GM13977 (cell line): Measurements from ENCODE around the gene MTA1.

Experiments
- DNase-seq: peaks from one replicate; pipeline ENCODE4 v3.0.0; 2012; ENCODE audit warnings: low spot score
- in situ Hi-C: fragments of 300-500 bp; cut with MboI; formaldehyde crosslinking; loops from one replicate; pipeline ENCODE4 v1.12.0; 2022; ENCODE audit warnings: low sequenced_read_pairs, low pct_unique_long_range_greater_than_20kb, mixed read lengths, inconsistent platforms; ENCODE audit not compliant: unreplicated experiment
- TF ChIP-seq, protein P1 (sequence below): IDR thresholded peaks from 2 replicates; pipeline ENCODE4 v1.5.1; 2012; ENCODE audit warnings: mild to moderate bottlenecking, control low read depth; ENCODE audit not compliant: insufficient read depth; ENCODE audit errors: extremely low read depth, missing control alignments

MTA1 gene

DNA sequence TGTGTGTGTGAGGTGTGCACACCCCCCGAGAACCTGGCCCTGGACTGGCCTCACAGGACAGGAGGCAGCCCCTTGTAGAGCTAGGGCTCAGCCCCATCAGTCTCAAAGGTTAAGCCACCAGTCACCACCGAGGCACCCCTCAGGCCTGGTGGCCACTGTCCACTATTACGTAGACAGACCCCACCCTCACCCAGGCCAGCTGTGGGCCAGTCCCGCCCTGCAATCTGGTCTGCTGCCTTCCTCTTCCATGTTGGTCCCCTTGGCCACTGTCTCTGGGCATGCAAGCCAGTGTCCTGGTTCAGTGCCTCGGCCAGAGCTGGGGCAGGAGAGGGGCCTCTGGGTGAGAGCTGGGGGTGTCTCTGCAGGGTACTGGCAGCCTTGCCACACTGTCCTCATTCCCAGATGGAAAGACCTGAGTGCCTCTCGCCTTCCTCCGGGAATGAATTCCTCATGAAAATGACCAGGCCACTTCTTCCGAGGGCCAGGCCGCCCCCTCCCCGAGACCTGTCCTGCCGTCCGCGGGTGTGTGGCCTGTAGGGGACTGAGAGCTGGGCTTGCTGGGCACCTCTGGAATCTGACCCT, 22.2 kb upstream of the MTA1 start:
- no peak for DNase-seq
- TF ChIP-seq, protein P1, sequence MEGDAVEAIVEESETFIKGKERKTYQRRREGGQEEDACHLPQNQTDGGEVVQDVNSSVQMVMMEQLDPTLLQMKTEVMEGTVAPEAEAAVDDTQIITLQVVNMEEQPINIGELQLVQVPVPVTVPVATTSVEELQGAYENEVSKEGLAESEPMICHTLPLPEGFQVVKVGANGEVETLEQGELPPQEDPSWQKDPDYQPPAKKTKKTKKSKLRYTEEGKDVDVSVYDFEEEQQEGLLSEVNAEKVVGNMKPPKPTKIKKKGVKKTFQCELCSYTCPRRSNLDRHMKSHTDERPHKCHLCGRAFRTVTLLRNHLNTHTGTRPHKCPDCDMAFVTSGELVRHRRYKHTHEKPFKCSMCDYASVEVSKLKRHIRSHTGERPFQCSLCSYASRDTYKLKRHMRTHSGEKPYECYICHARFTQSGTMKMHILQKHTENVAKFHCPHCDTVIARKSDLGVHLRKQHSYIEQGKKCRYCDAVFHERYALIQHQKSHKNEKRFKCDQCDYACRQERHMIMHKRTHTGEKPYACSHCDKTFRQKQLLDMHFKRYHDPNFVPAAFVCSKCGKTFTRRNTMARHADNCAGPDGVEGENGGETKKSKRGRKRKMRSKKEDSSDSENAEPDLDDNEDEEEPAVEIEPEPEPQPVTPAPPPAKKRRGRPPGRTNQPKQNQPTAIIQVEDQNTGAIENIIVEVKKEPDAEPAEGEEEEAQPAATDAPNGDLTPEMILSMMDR = no peak
- in situ Hi-C loops = no loop called here

DNA sequence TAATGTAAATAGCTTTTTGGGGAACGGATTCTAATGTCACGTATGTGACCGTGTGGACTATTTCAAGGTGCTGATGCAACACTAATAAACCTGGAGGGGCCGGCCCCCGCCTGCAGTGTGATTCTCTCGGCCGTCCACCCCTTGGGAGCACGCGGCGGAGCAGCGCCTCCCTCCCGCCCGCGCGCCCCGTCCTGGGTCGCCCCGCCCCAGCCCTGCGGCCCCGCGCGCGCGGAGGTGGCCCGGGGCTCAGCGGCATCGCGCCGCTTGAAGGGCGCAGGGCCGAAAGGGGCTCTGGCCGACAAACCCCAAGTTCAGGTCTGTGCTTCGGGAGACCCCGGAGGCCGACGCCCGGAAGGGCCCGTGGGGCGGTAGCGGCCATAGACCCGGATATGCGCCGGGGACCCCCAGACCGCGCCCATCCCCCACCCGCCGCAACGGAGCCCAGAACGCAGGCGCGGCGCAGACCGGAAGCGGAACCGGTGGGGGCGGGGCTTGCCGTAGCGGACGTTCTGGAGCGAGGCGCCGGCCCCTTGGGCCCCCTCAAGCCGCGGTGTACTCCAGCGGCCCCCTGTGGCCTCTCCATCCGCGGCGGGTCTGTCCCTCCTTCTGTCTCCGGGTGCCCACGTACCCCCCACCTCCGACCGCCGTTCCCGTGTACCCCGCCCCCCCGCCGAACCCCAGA, 21.4 kb upstream of the MTA1 start, which contains the start of gene TEX22:
Gene TEX22 (plus strand): TSS at position 495 of the 682 bp plus-strand sequence. CDS start 803 bp downstream, outside the sequence.
- in situ Hi-C loops = no loop called here
- TF ChIP-seq, protein P1 = peak; percentile 33
- peak; percentile 98 for DNase-seq

DNA sequence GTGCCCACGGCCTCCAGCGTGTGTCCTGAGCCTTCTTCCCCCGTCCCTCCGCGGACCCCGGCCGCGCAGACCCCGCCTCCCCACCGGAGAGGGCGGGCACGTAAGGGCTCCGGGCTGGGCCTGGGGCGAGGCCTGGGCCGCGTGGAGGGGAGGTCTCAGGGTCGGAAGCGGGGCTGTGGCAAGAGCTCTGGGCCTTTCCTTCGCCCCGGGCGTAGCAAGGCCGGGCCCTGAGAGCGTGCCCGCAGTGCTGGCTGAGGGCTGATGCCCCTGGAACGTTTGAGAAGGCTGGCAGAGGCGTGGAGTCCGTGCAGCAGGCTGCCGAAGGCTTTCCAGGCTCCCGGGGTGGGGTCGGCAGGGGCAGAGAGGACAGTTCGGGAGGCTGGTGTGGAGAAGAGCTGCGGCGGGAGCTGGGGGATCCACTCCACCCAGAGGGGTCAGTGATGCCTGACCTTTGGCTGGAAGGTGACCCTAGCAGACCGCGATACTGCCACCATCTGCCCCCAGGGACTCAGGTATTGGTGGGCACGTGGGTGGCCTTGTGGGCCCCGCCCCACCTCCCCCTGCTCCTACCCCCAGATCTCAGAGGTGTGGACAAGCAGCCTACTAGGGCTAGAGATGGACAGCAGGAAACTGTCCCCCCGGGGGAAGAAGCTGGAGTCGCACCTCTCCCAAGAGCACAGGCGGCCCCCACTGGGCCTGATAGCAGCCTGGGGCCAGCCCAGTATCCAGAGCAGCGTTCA, 20.7 kb upstream of the MTA1 start:
- in situ Hi-C loops = no loop called here
- TF ChIP-seq, protein P1 = no peak
- no peak for DNase-seq

DNA sequence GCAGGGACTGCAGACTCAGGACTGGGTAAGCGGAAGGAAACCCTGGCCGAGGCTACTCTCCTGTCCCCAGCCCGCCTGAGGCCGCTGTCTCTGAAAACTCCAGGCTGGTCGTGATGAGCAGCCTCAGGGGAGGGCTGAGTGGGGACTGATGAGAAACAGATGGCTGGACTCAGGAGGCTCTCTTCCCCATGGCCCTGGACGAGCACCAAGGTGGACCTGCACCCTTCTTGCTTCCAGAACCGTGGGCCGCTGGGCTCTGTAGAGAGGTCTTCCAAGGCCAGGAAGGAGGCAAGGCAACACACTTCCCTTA, 20.2 kb upstream of the MTA1 start:
- TF ChIP-seq, protein P1 = no peak
- no peak for DNase-seq
- in situ Hi-C loops = no loop called here

GRCh38 chr14:105400016-105400415, 19.6 kb upstream of the MTA1 start:
- in situ Hi-C loops = no loop called here

GRCh38 chr14:105401699-105402098, 17.9 kb upstream of the MTA1 start:
- TF ChIP-seq, protein P1 = no peak
- DNase-seq = no peak
- in situ Hi-C loops = no loop called here

More at GRCh38 chr14:105400016-105400415, 19.6 kb upstream of the MTA1 start:
- no peak for DNase-seq
- TF ChIP-seq, protein P1 = no peak
